DMS 273 (cell line): ENCODE measurements around the gene YDJC.
"Not testable (repeated sequence)": the region's sequence is repeated elsewhere in the genome, so short reads cannot be mapped to it uniquely, and the experiment has no call there.

Source experiments
- DNase-seq: peaks from one replicate; lab custom pipeline; 2025; ENCODE audit not compliant: unreplicated experiment; lab: John Stamatoyannopoulos, UW

YDJC gene

DNA sequence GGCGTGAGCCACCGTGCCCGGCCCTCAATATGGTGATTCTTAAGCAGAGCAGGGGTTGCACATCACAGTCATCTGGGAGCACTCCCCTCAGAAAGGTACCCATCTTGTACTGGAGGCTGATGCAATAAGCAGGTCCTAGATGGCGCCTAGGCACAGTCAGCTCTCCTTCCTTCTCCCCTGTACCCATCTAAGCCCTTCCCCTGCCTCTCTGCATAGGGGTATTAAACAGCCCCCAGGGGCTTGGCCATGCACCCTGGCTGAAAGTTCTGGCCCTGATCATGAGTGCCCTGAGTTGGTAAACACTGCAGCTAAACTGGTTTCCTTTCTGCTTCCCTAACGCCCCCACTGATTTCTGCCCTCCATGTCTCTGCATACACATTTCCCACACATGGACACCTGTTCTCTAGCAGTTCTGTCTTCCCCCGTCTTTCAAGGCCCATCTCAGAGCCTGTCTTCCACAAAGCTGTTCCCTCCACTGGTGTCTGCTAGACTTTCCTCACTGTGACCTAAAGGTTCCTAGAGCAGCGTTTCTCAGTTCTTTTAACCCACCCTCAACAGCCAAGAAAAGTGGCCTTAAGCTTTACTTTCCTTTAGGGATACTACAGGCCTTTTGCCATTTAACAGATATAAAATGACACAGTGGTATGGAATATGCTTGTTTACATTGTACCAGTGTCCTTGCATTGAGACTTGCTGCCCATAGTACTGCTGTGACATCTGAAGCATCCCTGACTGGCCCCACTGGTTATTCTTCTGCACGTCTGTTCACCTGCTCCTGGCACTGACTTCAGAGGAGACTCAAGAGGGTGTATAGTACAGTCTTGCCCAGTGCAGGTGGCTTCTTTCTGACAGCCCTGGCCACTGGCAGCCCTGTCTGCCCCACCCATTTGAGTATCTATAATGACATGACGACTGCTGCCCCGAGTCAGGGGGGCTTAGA, 46.8 kb downstream of the YDJC start:
- no peak for DNase-seq

- not testable (repeated sequence) for DNase-seq
Measured at GRCh38 chr22:21581009-21581713, 48.7 kb downstream of the YDJC start.

GRCh38 chr22:21580623-21581007, 49.2 kb downstream of the YDJC start:
- DNase-seq = not testable (repeated sequence)

DNA sequence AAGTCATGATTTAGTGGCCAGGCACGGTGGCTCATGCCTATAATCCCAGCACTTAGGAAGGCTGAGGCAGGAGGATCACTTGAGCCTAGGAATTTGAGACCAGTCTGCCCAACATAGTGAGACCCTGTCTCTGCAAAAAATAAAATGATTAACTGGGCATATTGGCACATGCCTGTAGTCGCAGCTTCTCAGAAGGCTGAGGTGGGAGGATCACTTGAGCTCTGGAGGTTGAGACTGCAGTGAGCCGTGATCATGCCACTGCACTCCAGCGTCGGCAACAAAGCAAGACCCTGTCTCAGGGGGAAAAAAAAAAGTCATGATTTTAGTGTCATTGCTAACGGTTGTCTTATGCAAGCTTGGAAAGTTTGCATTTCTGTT, 50.4 kb downstream of the YDJC start:
- no peak for DNase-seq
